Retinal pigment epithelial cell (primary cell): ENCODE results near the gene HSPB2.
A peak's percentile ranks its signal among the peaks of the same experiment; 100 is the strongest.

Source experiments
- DNase-seq: peaks from one replicate; pipeline ENCODE4 v3.0.0-alpha.2; 2010; ENCODE audit warnings: low read depth
- H3K4me3 ChIP-seq: 2 replicates; pipeline ENCODE4 v1.5.1; 2011; ENCODE audit warnings: mild to moderate bottlenecking, low read length, control low read depth, moderate library complexity
- TF ChIP-seq, protein P1 (sequence below): conservative IDR thresholded peaks from 2 replicates; pipeline ENCODE4 v1.5.1; 2011; ENCODE audit warnings: low read depth, low read length, control low read depth, inconsistent platforms

The HSPB2 gene

GRCh38 chr11:111913997-111914396 is 1.5 kb downstream of the HSPB2 start:
- peak; percentile 78 for DNase-seq
- H3K4me3 ChIP-seq = no peak overlapping the region
- TF ChIP-seq, protein P1, sequence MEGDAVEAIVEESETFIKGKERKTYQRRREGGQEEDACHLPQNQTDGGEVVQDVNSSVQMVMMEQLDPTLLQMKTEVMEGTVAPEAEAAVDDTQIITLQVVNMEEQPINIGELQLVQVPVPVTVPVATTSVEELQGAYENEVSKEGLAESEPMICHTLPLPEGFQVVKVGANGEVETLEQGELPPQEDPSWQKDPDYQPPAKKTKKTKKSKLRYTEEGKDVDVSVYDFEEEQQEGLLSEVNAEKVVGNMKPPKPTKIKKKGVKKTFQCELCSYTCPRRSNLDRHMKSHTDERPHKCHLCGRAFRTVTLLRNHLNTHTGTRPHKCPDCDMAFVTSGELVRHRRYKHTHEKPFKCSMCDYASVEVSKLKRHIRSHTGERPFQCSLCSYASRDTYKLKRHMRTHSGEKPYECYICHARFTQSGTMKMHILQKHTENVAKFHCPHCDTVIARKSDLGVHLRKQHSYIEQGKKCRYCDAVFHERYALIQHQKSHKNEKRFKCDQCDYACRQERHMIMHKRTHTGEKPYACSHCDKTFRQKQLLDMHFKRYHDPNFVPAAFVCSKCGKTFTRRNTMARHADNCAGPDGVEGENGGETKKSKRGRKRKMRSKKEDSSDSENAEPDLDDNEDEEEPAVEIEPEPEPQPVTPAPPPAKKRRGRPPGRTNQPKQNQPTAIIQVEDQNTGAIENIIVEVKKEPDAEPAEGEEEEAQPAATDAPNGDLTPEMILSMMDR = no peak

DNA sequence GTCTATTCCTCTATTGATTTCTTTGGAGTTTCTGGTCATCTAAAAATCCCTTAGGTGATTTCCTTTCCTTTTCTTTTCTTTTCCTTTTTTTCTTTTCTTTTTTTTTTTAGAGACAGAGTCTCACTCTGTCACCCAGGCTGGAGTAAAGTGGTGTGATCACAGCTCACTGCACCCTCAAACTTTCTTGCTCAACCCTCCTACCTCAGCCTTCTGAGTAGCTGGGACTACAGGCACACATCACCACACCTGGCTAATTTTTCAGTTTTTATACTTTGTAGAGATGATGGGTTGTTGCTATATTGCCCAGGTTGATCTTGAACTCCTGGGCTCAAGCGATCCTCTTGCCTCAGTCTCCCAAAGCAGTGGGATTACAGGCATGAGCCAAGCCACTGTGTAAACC is 4.2 kb downstream of the HSPB2 start:
- TF ChIP-seq, protein P1 = no peak
- H3K4me3 ChIP-seq = no peak overlapping the region
- DNase-seq = no peak

- no peak overlapping the region for H3K4me3 ChIP-seq
- DNase-seq = no peak
- TF ChIP-seq, protein P1 = no peak
Observed at GRCh38 chr11:111917312-111917711, 4.8 kb downstream of the HSPB2 start.

GRCh38 chr11:111917788-111918187 is 5.3 kb downstream of the HSPB2 start:
- H3K4me3 ChIP-seq = no peak overlapping the region
- TF ChIP-seq, protein P1 = no peak
- no peak for DNase-seq

DNA sequence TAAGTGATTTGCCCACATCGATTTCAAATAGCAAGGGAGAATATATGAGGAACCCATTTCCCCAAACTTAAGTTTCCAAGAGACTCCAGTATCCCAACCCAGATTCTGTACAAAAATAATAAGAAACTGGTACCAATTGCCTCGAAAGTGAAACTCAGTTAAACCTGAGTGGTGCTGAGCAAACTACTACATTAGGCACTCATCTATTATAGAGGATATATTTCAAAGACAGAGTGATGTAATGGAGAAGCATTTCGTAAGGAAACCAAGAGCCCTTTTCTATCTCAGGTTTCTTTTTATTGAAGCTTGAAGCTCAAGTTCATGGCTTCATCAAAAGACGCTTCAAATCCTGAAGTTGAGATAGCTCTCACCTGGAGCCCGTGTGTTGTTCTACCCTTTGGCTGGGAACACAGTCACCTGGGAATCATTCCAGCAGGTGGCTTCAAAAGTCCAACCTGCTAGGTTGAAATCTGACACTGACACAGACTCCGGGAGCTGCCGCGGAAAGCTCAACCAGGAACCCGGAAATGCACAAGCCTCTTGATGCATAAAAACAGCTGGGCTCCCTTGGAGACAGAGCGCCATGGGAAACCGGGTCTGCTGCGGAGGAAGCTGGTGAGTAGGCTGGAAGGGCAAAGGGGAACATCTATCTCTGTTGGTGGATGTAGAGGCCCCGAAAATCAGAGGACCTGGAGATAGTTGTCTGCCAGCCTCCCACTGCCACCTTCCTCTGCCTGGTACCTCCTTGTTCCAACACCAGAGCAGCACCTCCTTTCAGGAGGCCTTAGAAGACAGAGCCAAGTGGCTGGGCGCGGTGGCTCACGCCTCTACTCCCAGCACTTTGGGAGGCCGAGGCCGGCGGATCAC is 6.1 kb downstream of the HSPB2 start, which contains the start of gene C11orf52:
Gene C11orf52, plus strand, starts transcription at position 524 of the 867 bp plus-strand sequence. Its CDS starts 60 bp downstream, at position 584.
- TF ChIP-seq, protein P1 = no peak
- H3K4me3 ChIP-seq = no peak within 1 kb of the TSS
- DNase-seq = no peak

- TF ChIP-seq, protein P1 = no peak
- H3K4me3 ChIP-seq = no peak overlapping the region
- DNase-seq = no peak
Observed at GRCh38 chr11:111920908-111921307, 8.4 kb downstream of the HSPB2 start.

DNA sequence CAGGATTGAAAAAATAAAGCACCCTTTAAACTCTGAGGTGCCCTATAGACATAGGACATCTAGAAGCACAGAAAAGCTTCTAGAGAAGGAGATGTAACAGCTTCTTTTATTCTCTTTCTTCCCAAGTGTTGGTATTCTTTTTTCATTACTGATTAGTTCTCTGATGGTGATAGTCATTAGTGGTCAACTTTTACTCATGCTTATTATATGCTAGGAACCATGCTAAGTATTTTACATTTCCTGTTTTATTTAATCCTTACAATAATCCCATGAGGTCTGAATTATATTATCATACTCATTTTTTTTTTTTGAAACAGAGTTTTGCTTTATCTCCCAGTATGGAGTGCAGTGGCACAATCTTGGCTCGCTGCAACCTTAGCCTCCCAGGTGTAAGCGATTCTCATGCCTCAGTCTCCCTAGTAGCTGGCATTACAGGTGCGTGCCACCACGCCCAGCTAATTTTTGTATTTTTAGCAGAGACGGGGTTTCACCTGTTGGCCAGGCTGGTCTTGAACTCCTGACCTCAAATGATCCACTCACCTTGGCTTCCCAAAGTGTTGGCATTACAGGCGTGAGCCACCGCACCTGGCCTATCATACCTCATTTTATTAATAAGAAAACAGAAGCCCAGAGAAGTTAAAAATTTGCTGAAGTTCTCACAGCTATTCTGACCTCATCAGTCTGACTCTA is 9.2 kb downstream of the HSPB2 start:
- TF ChIP-seq, protein P1 = no peak
- no peak for DNase-seq
- H3K4me3 ChIP-seq = no peak overlapping the region
